HepG2 (cell line): Measurements from ENCODE around the gene PPM1G. TPM values are rescaled to one million over a fixed set of nuclear protein-coding genes. Genes with fewer than 3 reads are reported as not detected.

Source experiments
- BRD4 ChIP-seq: sonication (generic); formaldehyde crosslinking; IDR thresholded peaks from 2 replicates; pipeline ENCODE4 v1.4.0; 2020; ENCODE audit warnings: missing genetic modification reagents
- CBFB ChIP-seq: sonication (generic); formaldehyde crosslinking; IDR thresholded peaks from 2 replicates; pipeline ENCODE4 v1.4.0; 2020; ENCODE audit warnings: missing genetic modification reagents
- CBX1 ChIP-seq: IDR thresholded peaks from one replicate; pipeline ENCODE4 v1.6.1; 2016; ENCODE audit warnings: antibody characterized with exemption, low read depth
- GLMP ChIP-seq: sonication (generic); formaldehyde crosslinking; IDR thresholded peaks from 2 replicates; pipeline ENCODE4 v1.9.0; 2021; ENCODE audit warnings: missing genetic modification reagents, mild to moderate bottlenecking, borderline replicate concordance
- HNF1B ChIP-seq: sonication (generic); formaldehyde crosslinking; IDR thresholded peaks from 2 replicates; pipeline ENCODE4 v1.5.1; 2020; ENCODE audit warnings: mild to moderate bottlenecking, moderate library complexity, missing genetic modification reagents
- KDM5A ChIP-seq: fragments of 200-600 bp; sonication (generic); IDR thresholded peaks from 2 replicates; pipeline ENCODE4 v1.7.0; 2018; ENCODE audit warnings: antibody characterized with exemption, mild to moderate bottlenecking, low read length, borderline replicate concordance
- PAF1 ChIP-seq: IDR thresholded peaks from 2 replicates; pipeline ENCODE4 v1.6.1; 2016; ENCODE audit warnings: missing genetic modification reagents, missing compliant biosample characterization
- STAT6 ChIP-seq: sonication (generic); formaldehyde crosslinking; IDR thresholded peaks from 2 replicates; pipeline ENCODE4 v1.4.0; 2020; ENCODE audit warnings: missing genetic modification reagents, mild to moderate bottlenecking, borderline replicate concordance
- TOE1 ChIP-seq: sonication (generic); formaldehyde crosslinking; IDR thresholded peaks from 2 replicates; pipeline ENCODE4 v1.4.0; 2020; ENCODE audit warnings: mild to moderate bottlenecking, missing genetic modification reagents
- ZBTB8A ChIP-seq: sonication (generic); formaldehyde crosslinking; IDR thresholded peaks from 2 replicates; pipeline ENCODE4 v1.4.0; 2020; ENCODE audit warnings: mild to moderate bottlenecking, low read depth, missing genetic modification reagents, borderline replicate concordance
- ZFY ChIP-seq: sonication (generic); formaldehyde crosslinking; IDR thresholded peaks from 2 replicates; pipeline ENCODE4 v1.4.0; 2020; ENCODE audit warnings: missing genetic modification reagents
- ZNF160 ChIP-seq: sonication (generic); formaldehyde crosslinking; IDR thresholded peaks from 2 replicates; pipeline ENCODE4 v1.8.0; 2022; ENCODE audit warnings: mild to moderate bottlenecking, inconsistent platforms, missing genetic modification reagents
- ZNF609 ChIP-seq: sonication (generic); formaldehyde crosslinking; IDR thresholded peaks from 2 replicates; pipeline ENCODE4 v1.4.0; 2020; ENCODE audit warnings: mild to moderate bottlenecking, missing genetic modification reagents, borderline replicate concordance
- ZXDC ChIP-seq: sonication (generic); formaldehyde crosslinking; IDR thresholded peaks from 2 replicates; pipeline ENCODE4 v1.5.0; 2020; ENCODE audit warnings: mild to moderate bottlenecking, missing genetic modification reagents
- polyA plus RNA-seq, 8 experiments: library from polyadenylated mRNA; depleted of rRNA in 3 of 8; stranded (reverse) in 7 of 8; unstranded in 1 of 8; fragments of >200 nt; fragmentation: Illumina TruSeq in 4 of 8; extraction: Trizol in 4 of 8; gene quantifications; 2 replicates each; pipeline versions ENCODE4 v1.2.1 to v1.2.3, GENCODE V29; 2011 to 2016; ENCODE audit warnings: low read depth in 4 of 8, missing spikeins in 1 of 8, mixed read lengths in 1 of 8; ENCODE audit not compliant: insufficient read depth in 1 of 8
- total RNA-seq, 5 experiments: library from RNA; depleted of rRNA; stranded (reverse); fragments of >200 nt; fragmentation: Illumina TruSeq; extraction: Trizol; gene quantifications; 2 replicates each; pipeline ENCODE4 v1.2.3, GENCODE V29; 2016; ENCODE audit warnings: low read depth in 1 of 5

PPM1G gene
- total and polyA plus RNA-seq, 2 of the 13 experiments (the other 11 are each of a cell fraction or from before 2014, with no cell fraction given) = 58.2 to 213 TPM

GRCh38 chr2:27380626-27381545, 28.5 kb downstream of the PPM1G start, which contains the start of gene ZNF513 (continued):
- TF ChIP-seq ZBTB8A = no peak
- TF ChIP-seq CBFB = no peak
- TF ChIP-seq PAF1 (CRISPR knock-in tag) = no peak
- TF ChIP-seq BRD4 = no peak
- TF ChIP-seq GLMP = no peak
- no peak for TF ChIP-seq ZFY
- TF ChIP-seq TOE1 (CRISPR knock-in tag) = no peak
- TF ChIP-seq ZXDC (CRISPR knock-in tag) = no peak
- no peak for TF ChIP-seq KDM5A
- TF ChIP-seq ZNF160 (CRISPR knock-in tag) = no peak
- TF ChIP-seq CBX1 = no peak
- TF ChIP-seq ZNF609 (CRISPR knock-in tag) = no peak
- TF ChIP-seq HNF1B (CRISPR knock-in tag) = 0 out of 2 replicates have a peak, but pooled peaks have one; percentile 38
- no peak for TF ChIP-seq STAT6 (CRISPR knock-in tag)
